Measurements from ENCODE around the gene FAM193B.
"Not testable (repeated sequence)": the region's sequence is repeated elsewhere in the genome, so short reads cannot be mapped to it uniquely, and the experiment has no call there.

FAM193B gene

DNA sequence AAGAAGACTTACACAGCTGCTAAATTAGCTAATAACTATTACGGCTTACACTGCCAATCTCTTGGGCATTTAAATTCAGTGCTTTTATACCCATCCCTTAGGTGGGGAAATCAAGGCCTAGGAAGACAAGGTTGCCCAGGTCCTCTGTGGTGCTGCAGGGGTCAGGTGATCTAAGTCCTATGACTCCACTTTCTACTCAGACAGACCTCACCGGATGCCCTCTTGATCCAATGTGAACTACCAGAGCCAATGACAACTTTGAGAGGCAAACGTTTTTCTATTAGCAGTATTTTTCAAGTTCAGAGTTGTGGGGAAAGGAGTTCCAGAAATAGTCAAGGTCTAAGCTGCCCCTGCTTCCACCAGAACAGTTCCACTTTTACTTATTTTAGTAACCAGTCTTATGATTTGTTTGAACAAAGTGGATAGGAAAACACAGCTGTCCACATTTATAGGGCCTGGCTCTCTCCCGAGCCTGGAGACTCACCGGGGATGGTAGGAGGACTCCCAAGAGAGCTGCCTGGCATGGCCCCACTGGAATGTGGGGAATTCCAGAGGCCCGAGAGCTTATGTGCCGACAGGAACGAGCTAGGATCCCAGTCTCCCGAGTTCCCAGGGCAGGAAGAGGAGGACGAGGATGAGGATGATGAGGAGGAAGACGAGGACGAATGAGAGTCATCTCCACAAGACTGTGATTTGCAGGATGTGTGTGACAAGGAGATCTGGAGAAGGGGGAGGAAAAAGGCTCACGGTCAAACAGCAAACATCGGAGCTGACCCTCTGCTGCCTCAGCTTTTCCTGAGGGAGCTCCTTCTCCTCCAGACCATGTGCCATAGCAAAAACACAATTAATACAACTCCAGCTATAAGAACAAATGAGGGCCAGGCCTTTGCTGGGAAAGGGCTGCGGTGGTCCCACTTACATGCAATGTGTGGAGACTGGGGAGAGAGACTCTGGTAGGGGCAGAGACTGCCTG is 16.7 kb downstream of the FAM193B start:
- DNase-seq (ENCODE audit: low read depth): no peak

DNA sequence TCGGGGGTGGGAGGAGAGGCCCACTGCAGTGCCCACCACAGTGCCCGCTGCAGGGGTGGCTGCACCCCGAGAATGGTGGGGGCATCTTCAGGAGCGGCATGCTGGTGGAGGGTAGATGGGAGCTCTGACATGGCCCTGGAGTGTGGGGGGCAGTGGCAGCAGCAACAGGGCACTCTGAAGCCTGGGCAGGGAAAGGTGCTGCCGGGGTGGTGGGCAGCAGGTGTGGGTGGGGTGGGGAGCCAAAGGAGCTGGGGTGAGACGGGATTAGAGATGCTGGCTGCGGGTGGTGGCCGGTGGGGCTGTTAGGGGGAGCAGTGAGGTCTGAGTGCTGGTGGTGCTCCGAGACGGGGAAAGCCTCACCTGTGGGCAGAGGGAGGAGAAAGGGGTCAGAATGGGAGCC is 18.0 kb downstream of the FAM193B start:
- no peak for DNase-seq (ENCODE audit: low read depth)

DNA sequence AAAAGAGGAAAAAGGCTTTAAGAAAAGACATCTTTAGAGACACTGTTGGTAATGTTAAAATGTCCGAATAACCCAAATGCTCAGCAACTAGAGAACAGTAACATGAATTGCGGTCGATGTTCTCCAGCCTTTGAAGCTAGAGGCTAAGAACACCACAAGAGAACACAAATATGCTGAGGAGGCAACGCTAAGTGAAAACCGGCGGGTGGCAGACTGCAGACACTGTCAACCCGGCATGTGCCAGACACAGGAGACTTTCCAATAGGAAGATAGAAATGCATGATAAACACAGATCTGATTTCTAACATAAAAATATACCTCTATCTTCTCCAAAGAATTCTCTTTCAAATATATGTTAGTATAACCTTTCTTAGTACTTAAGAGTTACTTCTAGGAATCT is 19.2 kb downstream of the FAM193B start:
- no peak for DNase-seq (ENCODE audit: low read depth)

DNA sequence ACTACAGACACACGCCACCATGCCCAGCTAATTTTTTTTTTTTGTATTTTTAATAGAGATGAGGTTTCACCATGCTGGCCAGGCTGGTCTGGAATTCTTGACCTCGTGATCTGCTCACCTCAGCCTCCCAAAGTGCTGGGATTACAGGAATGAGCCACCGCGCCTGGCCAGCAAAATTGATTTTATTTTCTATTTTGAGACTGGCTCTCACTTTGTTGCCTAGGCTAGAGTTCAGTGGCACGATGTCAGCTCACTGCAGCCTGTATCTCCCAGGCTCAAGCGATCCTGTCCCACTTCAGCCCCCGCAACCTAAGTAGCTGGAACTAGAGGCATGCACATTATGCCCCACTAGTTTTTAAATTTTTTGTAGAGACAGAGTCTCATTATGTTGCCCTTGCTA is 19.9 kb downstream of the FAM193B start:
- DNase-seq (ENCODE audit: low read depth): not testable (repeated sequence)

DNA sequence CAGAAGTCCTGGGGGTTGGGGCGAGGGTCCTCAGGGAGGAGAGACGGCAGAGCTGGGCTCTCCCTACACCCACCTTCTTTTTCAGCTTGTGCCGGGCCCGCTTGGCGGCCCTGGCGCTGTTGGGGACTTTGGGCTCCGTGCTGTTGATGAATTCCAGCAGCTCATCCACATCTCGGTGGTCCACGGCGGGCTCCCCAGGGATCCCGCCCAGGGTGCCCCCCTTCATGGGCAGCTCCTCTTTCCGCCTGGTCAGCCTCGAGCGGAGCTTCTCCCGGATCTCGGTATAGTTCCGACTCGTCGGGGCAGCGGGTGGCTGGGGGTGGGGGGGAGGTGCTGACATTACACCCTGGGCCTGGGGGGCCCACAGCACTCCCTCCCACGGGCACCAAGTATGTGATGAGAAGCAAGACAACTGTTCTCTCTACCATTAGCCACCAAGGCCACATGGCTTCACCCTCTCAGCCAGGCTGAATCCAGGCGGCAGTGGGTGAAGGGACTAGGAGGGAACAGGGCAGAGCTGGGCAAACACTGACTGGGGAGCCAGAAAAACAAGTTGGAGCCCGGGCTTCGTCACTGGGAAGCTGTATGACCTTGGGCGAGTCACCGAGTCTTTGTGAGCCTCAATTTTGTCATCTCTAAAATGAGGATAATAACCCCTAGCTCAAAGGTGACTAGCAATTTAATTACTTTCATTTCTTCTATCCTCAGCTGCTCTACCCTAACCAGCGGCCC is 23.0 kb downstream of the FAM193B start:
- no peak for DNase-seq (ENCODE audit: low read depth)

DNA sequence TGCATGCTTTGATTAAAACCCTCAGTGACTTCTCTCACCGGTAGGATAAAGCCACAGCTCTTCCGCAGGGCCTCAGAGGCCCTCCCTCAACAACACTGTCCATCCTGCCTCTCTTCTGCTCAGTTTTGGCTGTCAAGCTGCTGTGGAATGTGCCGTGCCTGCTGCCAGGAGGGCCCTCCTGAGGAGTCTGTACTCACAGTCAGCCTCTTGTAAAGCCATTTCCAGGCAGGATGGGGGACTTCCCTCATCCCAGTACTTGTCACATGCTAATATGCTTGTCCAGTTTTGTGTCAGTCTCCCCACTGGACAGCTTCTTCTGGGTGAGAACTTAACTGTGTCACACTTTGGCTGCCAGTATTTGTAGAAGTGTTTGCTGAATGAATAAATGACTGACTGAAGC is 23.7 kb downstream of the FAM193B start:
- no peak for DNase-seq (ENCODE audit: low read depth)

DNA sequence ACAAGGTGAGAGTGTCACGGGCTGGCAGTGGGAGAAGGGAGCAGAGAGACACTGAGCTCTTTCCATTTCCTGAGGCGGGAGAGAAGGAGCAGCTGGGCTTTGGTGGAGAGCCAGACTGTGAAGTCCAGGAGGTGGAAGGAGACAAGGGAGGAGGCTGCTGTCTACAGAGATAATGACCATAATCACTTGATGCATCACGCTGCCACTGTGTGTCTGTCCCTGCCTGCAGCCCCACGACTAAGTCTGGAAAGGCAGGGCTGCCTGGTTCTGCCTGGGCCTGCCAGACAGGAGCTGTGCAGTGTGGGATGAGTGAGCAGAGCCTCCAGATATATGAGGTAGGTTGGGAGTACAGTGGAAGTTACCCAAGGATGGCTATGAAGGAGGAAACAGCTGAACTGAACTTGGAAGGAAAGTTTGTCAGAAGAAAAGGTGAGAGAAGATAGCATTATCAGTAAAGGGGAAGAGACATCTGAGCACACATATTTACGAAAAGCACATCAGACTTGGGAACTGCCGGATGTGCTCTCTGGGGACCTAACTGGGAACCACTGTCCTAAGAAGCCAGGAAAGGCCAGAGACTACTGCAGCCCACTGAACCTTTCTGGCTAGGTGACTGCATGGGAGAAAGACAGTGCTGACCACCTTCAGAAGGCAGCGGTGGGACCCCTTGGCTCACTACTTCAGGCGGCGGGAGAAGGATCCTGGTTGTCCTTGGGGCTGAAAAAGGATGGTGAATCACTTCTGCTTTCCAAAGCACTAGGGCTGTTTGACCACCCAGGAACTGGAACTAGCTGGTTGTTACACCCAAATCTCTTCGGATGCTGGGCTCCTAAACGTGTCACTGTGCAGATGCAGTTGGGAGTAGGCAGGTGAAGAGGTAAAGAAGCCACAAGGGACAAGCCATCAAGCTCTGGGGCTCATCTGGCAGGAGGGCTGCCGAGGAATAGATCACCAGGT is 24.8 kb downstream of the FAM193B start:
- no peak for DNase-seq (ENCODE audit: low read depth)

DNA sequence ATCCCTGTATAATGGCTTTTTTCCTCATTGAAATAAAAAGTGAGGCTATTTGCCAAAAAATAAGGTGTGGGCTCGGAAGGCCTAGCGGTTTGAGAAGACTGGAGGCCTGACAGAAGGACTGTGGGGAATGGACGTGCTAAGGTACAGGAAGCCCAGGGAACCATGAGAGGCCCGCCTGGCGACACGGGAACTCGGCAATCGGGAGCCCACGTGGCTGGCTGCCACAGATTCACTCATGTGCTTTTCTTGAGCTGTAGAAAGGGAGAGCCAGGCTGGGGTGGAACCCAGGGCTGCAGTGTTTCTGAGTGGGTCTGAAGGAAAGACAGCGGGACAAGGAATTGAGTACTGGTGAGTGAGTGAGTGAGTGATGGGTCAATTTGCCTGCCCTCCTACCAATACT is 25.7 kb downstream of the FAM193B start:
- no peak for DNase-seq (ENCODE audit: low read depth)

DNA sequence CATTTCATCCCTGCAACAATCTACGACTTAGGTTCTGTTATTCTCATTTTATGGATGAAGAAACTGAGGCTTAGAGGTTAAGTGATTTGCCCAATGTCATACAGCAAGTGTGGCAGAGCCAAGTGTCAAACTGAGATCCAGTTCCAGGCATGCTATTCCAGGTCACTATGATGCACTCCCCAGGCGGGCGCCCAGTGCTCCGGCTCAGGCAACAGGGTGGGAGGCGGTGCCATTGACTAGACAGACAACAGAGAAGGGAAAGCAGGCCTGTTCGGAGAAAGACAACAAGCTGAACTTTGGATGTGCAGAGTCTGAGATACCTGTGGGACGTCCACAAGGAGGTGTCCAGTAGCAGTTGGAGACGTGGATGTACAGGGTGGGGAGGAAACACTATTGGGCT is 26.8 kb downstream of the FAM193B start:
- no peak for DNase-seq (ENCODE audit: low read depth)

DNA sequence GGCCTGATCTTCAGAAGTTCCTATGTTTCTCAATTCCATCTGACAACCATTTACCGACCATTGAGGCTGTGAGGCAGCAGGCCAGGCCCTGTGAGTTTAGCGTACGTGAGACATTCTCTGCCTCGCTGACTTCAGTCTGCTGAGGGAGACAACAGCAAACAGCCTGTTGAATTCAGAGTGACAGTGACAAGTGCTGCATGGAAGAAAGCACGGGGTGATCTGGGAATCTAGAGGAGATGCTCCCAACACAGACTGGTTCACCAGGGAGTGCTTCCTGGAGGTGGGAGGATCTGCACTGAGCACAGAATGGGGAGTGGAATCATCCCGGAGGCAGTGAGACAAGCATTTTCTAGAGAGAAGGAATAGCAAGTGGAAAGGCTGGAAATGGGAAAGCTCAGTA is 27.6 kb downstream of the FAM193B start:
- no peak for DNase-seq (ENCODE audit: low read depth)

DNA sequence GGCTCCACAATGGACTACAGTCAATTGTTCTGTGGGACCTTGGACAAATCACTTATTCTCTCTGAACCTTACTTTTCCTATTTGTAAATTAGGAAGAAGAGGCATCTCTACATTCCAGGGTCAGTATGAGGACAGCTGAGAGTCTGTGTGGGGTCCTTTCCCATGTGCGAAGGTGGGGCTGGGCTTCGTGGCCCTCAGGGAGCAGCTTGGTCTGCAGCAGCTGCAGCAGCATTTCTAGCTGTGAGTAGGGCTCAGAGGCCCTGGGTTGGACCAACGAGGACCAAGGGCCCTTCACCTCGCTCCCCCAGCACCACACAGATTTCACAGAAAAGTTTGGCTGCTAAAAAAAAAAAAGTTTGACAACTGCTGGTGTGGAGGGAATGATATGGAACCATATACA is 28.2 kb downstream of the FAM193B start:
- no peak for DNase-seq (ENCODE audit: low read depth)

DNA sequence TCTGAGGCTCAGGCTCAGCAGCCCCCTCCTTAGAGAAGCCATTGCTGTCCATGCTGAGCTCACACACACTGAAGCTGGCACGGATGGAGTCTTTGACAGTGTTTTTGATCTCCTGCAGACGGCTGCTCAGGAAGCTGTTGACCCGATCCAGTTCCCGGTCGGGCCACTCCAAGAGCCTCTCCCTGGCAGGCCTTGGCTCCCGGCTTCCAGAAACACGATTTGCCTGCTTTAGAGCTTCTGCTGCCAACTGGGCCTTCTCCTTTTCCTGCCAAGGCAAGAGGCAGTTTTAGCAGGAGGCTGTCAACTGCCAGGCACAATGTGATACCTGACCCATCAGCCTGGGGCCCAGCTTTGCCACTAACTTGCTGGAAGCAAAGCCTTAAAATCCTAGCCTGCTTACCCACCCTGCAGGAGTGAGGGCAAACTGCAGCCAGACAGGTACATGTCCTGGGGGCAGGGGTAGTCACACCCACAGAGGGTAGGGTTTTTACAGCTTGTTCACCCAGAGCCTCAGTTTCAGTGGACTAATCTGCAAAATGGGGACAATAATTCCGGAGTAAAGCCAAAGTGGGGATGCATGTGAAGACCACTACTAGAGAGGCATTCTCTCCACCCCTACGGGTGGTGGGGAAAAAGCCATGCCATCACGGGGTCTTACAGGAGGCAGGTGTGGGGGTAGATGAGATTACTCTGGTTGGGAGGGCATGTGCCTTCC is 29.3 kb downstream of the FAM193B start:
- no peak for DNase-seq (ENCODE audit: low read depth)

DNA sequence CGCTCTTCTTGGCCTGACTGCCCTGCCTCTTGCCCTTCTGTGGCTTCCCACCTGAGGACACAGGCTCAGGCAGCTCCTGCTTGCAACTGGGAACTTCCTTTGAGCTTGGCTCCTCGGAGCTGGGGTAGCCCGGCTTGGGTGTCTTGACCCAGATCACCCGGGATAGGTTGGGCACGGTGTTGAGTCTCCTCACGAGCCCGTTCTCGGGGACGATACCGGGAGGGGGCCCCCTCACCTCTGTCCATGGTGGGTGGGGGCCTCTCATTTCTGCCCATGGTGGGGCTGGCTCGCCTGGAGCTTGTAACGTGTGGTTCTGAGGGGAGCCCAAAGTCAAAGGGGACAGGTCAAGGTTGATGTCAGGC is 29.8 kb downstream of the FAM193B start:
- DNase-seq (ENCODE audit: low read depth): no peak

DNA sequence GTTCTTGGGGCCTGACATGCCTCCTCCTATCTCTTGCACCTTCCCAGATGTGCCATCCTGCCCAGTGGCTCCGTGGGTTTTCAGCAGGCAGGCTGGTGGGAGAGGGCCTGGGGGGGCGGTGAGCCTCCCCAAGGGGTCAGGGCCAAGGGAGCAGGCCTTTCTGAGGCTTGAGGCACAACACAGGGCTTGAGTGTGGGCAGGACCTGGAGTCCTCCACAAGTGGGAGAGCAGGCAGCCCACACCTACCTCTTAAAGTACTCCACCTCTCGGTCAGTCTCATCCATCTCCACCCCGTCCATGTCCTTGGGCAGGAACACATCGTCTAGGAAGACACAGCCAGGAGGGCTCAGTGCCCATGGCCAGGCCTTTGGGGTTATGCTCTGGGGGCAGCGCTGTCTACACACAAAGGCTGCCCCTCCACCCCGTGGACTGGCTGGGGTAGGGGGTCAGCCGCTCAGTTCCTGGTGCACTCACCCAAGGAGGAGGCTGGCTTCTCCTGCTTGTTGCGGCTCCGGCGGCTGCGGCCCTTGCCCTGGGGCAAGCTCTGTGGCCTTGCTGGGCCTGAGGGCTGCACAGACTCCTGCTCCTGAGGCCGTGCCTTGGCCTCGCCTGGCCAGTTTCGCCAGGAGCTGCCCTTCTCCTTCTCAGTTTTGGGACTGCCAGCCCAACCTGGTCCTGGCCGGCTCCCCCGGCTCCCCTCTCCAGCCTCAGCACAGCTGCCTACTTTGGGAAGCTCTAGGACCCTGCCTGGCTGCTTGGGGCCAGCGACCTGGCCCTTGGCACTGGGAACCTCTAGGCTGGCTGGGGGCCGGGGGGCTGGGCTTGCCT is 30.4 kb downstream of the FAM193B start:
- no peak for DNase-seq (ENCODE audit: low read depth)

DNA sequence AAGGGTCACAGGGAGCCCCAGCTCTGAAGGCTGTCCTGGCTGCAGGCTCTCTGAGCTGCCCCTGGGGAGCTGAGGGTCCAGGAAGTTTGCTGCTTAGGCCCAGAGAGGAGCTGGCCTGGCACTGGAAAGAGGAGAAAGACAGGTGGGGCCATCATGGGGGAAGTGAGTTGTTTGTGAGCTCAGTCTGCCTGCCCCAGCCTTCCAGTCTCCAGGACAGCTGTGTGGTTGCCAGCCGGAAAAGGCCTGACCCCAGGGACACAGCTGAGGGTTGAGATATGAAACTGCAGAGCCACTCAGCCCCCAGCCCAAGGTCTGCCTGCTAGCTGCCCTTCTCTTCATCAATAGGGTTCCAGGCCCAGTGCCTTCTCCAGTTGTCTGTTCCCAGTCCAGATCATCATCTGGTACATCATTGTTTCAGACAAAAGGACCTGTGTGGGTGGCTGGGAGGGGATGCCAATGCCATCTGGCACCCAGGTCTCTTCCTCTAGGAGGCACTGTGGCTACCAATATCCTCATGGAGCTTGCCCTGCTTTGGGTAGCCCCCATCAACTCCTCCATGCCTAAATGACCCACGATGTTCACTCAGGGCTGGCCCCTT is 33.3 kb downstream of the FAM193B start:
- no peak for DNase-seq (ENCODE audit: low read depth)

DNA sequence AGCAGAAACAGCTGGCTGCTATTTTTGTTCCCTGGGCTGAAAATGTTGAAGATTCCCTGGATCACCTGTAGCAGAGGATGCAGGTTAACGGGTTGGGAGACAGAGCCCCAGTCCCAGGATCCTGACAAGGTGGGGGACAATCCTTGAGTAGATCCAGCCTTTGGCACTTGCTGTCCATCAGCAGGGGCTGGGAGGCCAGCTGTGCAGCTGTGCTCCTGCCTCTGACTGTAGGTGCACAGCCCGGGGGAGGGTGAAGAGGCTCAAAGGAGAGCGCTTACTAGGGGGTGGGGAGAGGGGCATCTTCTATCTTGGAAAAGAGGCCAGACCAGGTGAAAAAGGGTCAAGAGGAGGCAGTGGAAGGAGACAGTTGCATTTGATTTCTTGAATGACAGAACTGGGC is 34.1 kb downstream of the FAM193B start:
- no peak for DNase-seq (ENCODE audit: low read depth)

DNA sequence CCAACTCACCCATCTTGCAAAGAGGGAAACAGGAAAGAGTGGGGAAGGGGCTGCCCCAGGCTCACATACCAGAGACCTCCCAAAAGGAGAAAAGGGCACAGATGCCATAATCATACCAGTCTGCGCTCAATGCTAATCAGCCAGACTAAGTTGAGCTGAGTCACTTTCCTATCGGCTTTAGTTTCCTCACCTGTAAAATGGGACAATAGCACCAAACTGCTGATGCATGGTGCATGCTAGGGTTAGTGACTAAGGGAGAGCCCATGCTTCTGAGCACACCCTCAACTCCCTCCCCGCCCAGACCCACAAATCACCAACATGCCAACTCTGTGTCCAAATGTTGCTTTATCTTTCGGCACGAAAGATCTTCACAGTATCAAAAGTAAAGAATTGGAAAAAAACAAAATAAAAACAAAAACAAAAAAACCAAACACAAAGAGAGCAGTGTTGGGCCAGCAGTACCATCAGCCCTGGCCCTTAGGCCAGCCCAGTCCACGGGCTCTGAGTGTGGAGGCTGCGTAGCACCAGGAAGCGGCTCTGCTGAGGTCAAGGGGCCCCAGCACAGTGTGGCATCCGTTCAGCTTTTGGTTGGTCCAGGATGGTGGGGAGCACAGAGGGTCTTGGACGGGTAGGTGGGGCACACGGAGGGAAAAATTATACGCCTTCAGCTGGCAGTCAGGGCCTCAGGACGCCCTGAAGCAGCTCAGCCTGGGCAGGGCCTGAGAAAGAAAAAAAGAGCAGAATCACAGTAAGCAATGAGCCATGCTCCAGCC is 34.7 kb downstream of the FAM193B start:
- no peak for DNase-seq (ENCODE audit: low read depth)

DNA sequence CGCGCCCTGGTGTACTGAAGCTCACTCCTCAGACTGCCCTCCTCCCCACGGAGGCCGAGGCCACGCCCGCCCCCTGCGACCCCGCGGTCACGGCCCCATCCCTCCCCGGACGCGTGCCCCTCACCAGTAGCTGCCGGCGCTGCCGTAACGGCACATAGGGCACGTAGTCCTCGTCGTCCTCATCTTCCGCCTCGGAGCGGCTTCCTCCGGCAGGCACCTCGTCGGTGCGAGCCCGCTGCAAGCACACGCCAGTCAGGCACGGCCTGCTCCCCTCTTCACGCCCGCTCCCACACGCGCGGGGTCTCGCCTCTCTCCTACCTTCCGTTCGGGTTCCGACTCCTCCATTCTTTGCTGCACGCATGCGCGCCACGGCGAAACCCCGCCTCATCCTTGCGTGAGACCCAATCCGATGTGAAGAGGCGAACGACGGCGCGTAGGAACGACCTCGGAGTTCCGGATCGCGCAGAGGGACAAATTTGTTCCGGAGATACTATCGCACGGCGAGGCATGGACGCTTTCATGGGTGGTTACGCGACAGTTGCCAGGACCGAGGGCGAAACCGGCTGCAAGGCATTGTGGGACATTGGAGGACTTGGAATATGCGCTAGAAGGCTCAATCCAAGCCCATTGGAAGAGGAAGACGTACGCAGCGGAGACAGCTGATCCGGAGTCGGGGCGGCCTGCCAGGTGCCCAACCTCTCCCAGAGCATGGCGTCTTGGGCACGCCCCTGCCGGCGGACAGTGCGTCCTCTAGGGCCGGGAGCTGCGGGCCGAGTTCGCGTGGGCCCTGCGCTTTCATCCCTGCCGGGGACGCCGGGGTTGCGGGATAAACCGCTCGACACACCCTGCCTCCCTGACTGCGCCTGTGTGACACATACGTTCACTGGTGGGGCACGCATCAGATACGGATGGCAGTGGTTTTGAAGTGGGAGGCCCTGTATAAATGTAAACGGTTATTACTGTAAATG is 37.5 kb downstream of the FAM193B start, which contains the start of gene DDX41:
DDX41 (minus strand) TSS at position 361 of the 968 bp plus-strand sequence; CDS start at position 345, 16 bp downstream.
- DNase-seq (ENCODE audit: low read depth): peak; percentile 92
